ENCODE measurements around the gene PPP3CA. TPM values are rescaled to one million over a fixed set of nuclear protein-coding genes. Genes with fewer than 3 reads are reported as not detected.

PPP3CA gene
- total and polyA plus RNA-seq, 9 donors = 19.4 to 47.9 (median 37.9) TPM

- Histone ChIP-seq H3K4me3 (no peak overlapping the region), H3K4me1 (ENCODE audit: insufficient read depth) (peaks cover 2% of the 10 kb centered on the region), H3K27ac (no peak overlapping the region), H3K9me3 (no peaks in the 10 kb centered on the region), H3K27me3 (no peaks in the 10 kb centered on the region), H3K36me3 (no peaks in the 10 kb centered on the region)
- no peak for TF ChIP-seq EP300 (IDR thresholded peaks at IDR 0.05)
- TF ChIP-seq POLR2A (IDR thresholded peaks at IDR 0.05) = no peak
- no peak for TF ChIP-seq CTCF (IDR thresholded peaks at IDR 0.05)
- DNase-seq = no peak
- intact Hi-C loops (cut with DNase I) = no loop called here
- WGBS, 3 donors = 0 to 42% (median 39%) methylated on average over 1 of the region's 1 CpG
Measured at GRCh38 chr4:101177154-101177553, 170.2 kb downstream of the PPP3CA start.

GRCh38 chr4:101175896-101176676 lies 171.2 kb downstream of the PPP3CA start:
- DNase-seq = peak in 4 of 5 donors; percentile 24 to 60 (median 49)
- H3K4me1 ChIP-seq (ENCODE audit: insufficient read depth) = peaks cover 2% of the 10 kb centered on the region

GRCh38 chr4:101174679-101175345 lies 172.5 kb downstream of the PPP3CA start:
- WGBS, 3 donors = 80 to 86% (median 83%) methylated on average over 4 of the region's 4 CpGs
- H3K4me1 ChIP-seq (ENCODE audit: insufficient read depth) = peaks cover 2% of the 10 kb centered on the region

More at GRCh38 chr4:101175896-101176676, 171.2 kb downstream of the PPP3CA start:
- WGBS, 3 donors = 45 to 49% (median 47%) methylated on average over 6 of the region's 6 CpGs
- intact Hi-C loops (cut with DNase I) = no loop called here
- H3K36me3 ChIP-seq = no peaks in the 10 kb centered on the region
- H3K9me3 ChIP-seq = no peaks in the 10 kb centered on the region
- H3K27ac ChIP-seq = peak overlapping the region in 1 of 2 donors; percentile 32
- H3K4me3 ChIP-seq = no peak overlapping the region
- TF ChIP-seq CTCF (IDR thresholded peaks at IDR 0.05) (no peak), POLR2A (IDR thresholded peaks at IDR 0.05) (no peak), EP300 (IDR thresholded peaks at IDR 0.05) (no peak)
- H3K27me3 ChIP-seq = no peaks in the 10 kb centered on the region

GRCh38 chr4:101172369-101172768 lies 175.0 kb downstream of the PPP3CA start:
- TF ChIP-seq POLR2A (IDR thresholded peaks at IDR 0.05) (no peak), EP300 (IDR thresholded peaks at IDR 0.05) (no peak), CTCF (IDR thresholded peaks at IDR 0.05) (no peak)
- H3K4me1 ChIP-seq (ENCODE audit: insufficient read depth) = peaks cover 2% of the 10 kb centered on the region
- no peak overlapping the region for H3K27ac ChIP-seq
- no peaks in the 10 kb centered on the region for H3K36me3 ChIP-seq
- DNase-seq = no peak
- intact Hi-C loops (cut with DNase I) = no loop called here
- no peak overlapping the region for H3K4me3 ChIP-seq
- H3K27me3 ChIP-seq = no peaks in the 10 kb centered on the region
- no peaks in the 10 kb centered on the region for H3K9me3 ChIP-seq
- 73 to 82% (median 76%) methylated on average over 1 of the region's 1 CpG for WGBS, 3 donors

More at GRCh38 chr4:101174679-101175345, 172.5 kb downstream of the PPP3CA start:
- intact Hi-C loops (cut with DNase I) = no loop called here
- no peak for DNase-seq
- Histone ChIP-seq H3K27me3 (no peaks in the 10 kb centered on the region), H3K27ac (no peak overlapping the region), H3K4me3 (no peak overlapping the region), H3K9me3 (no peaks in the 10 kb centered on the region), H3K36me3 (no peaks in the 10 kb centered on the region)
- no peak for TF ChIP-seq EP300 (IDR thresholded peaks at IDR 0.05)
- no peak for TF ChIP-seq CTCF (IDR thresholded peaks at IDR 0.05)
- TF ChIP-seq POLR2A (IDR thresholded peaks at IDR 0.05) = no peak
